Measurements from ENCODE around the gene BLVRB. TPM values are rescaled to one million over a fixed set of nuclear protein-coding genes. Genes with fewer than 3 reads are reported as not detected.

BLVRB gene
- total and polyA plus RNA-seq, 9 of the 15 experiments (the other 6 are each of a cell fraction or from before 2014, with no cell fraction given): 81.1 to 749 (median 331) TPM

GRCh38 chr19:40416918-40417642, 48.5 kb downstream of the BLVRB start (continued):
- TF ChIP-seq EZH2 (IDR thresholded peaks at IDR 0.05; ENCODE audit: borderline replicate concordance, low read depth, low read length) (no peak), EGR1 (conservative IDR thresholded peaks at IDR 0.05) (peak; percentile 43; the same call in 1 of the 2 replicates), ZNF398 (CRISPR knock-in tag; IDR thresholded peaks at IDR 0.05) (no peak), ZNF140 (CRISPR knock-in tag; IDR thresholded peaks at IDR 0.05) (no peak), TFAP4 (CRISPR knock-in tag; IDR thresholded peaks at IDR 0.05; ENCODE audit: borderline replicate concordance) (no peak), LEF1 (IDR thresholded peaks at IDR 0.05) (peak; percentile 93), CREBBP (IDR thresholded peaks at IDR 0.05; ENCODE audit: low read depth, low read length) (no peak), MYC (IDR thresholded peaks at IDR 0.05; ENCODE audit: low read depth, low read length) (0 out of 2 replicates have a peak, but pooled peaks have one; percentile 35), MYC (CRISPR knock-in tag; IDR thresholded peaks at IDR 0.05; ENCODE audit: borderline replicate concordance, low read depth) (no peak), MTF1 (CRISPR knock-in tag; IDR thresholded peaks at IDR 0.05; ENCODE audit: borderline replicate concordance) (no peak), ZFX (CRISPR knock-in tag; IDR thresholded peaks at IDR 0.05) (peak; percentile 59), MCM7 (IDR thresholded peaks at IDR 0.05) (no peak), ETV6 (IDR thresholded peaks at IDR 0.05; ENCODE audit: borderline replicate concordance in 1 of 2, low read depth in 2 of 2, low read length in 1 of 2) (no peak), ETV6 (CRISPR knock-in tag; IDR thresholded peaks at IDR 0.05; ENCODE audit: borderline replicate concordance) (no peak), MTA3 (IDR thresholded peaks at IDR 0.05; ENCODE audit: borderline replicate concordance) (peak; percentile 60), NFRKB (IDR thresholded peaks at IDR 0.05; ENCODE audit: low read depth) (no peak; the same call in none of the 2 replicates), EP400 (IDR thresholded peaks at IDR 0.05) (peak; percentile 63), ZNF717 (CRISPR knock-in tag; IDR thresholded peaks at IDR 0.05) (no peak), PML (IDR thresholded peaks at IDR 0.05; ENCODE audit: low read length) (no peak), ZNF57 (CRISPR knock-in tag; IDR thresholded peaks at IDR 0.05) (no peak), ZNF740 (CRISPR knock-in tag; IDR thresholded peaks at IDR 0.05) (no peak), ZNF740 (tag; IDR thresholded peaks at IDR 0.05) (no peak), DACH1 (IDR thresholded peaks at IDR 0.05; ENCODE audit: partially characterized antibody) (no peak), PATZ1 (CRISPR knock-in tag; IDR thresholded peaks at IDR 0.05; ENCODE audit: borderline replicate concordance) (no peak), SMARCE1 (IDR thresholded peaks at IDR 0.05) (peak; percentile 99)

Data from K562 (cell line).